Measurements from ENCODE around the gene POLN.
A peak's percentile ranks its signal among the peaks of the same experiment; 100 is the strongest.
"Not testable (repeated sequence)": the region's sequence is repeated elsewhere in the genome, so short reads cannot be mapped to it uniquely, and the experiment has no call there.

POLN gene

GRCh38 chr4:2220016-2220630 lies 21.8 kb downstream of the POLN start:
- peak in 44 of 51 donors; percentile 10 to 74 (median 42) for DNase-seq

- DNase-seq = no peak
Measured at GRCh38 chr4:2219233-2219760, 22.6 kb downstream of the POLN start.

- no peak for DNase-seq
Measured at GRCh38 chr4:2218436-2218835, 23.5 kb downstream of the POLN start.

GRCh38 chr4:2217726-2218125 lies 24.2 kb downstream of the POLN start:
- no peak for DNase-seq

GRCh38 chr4:2212831-2213230 lies 29.1 kb downstream of the POLN start:
- no peak for DNase-seq

GRCh38 chr4:2202789-2203188 lies 39.1 kb downstream of the POLN start:
- DNase-seq = not testable (repeated sequence)

GRCh38 chr4:2194496-2194895 lies 47.4 kb downstream of the POLN start:
- no peak for DNase-seq

GRCh38 chr4:2193326-2193725 lies 48.6 kb downstream of the POLN start:
- no peak for DNase-seq

GRCh38 chr4:2186865-2187172 lies 55.1 kb downstream of the POLN start:
- no peak for DNase-seq

- DNase-seq = no peak
Measured at GRCh38 chr4:2186133-2186864, 55.6 kb downstream of the POLN start.

- no peak for DNase-seq
Measured at GRCh38 chr4:2183394-2183793, 58.5 kb downstream of the POLN start.

GRCh38 chr4:2182994-2183393 lies 58.9 kb downstream of the POLN start:
- no peak for DNase-seq

GRCh38 chr4:2180410-2180809 lies 61.5 kb downstream of the POLN start:
- DNase-seq = no peak

- DNase-seq = no peak
Measured at GRCh38 chr4:2179717-2180116, 62.2 kb downstream of the POLN start.

- no peak for DNase-seq
Measured at GRCh38 chr4:2178986-2179385, 62.9 kb downstream of the POLN start.

GRCh38 chr4:2177443-2178093 lies 64.4 kb downstream of the POLN start:
- no peak for DNase-seq

GRCh38 chr4:2175990-2176698 lies 65.8 kb downstream of the POLN start:
- DNase-seq = no peak

- DNase-seq = no peak
Measured at GRCh38 chr4:2174061-2174460, 67.9 kb downstream of the POLN start.

GRCh38 chr4:2172627-2173231 lies 69.2 kb downstream of the POLN start:
- DNase-seq = no peak

GRCh38 chr4:2172161-2172560 lies 69.8 kb downstream of the POLN start:
- DNase-seq = no peak

GRCh38 chr4:2168469-2169319 lies 73.2 kb downstream of the POLN start:
- DNase-seq = no peak
